GM19351 (cell line): ENCODE data around the gene MROH7.
"Not testable (repeated sequence)": the region's sequence is repeated elsewhere in the genome, so short reads cannot be mapped to it uniquely, and the experiment has no call there.

Source experiments
- ATAC-seq: cut with Tn5 transposase; IDR thresholded peaks from one replicate; pipeline ENCODE4 v1.9.1; 2021; ENCODE audit warnings: mild to moderate bottlenecking, moderate library complexity; ENCODE audit not compliant: unreplicated experiment

Gene MROH7

DNA sequence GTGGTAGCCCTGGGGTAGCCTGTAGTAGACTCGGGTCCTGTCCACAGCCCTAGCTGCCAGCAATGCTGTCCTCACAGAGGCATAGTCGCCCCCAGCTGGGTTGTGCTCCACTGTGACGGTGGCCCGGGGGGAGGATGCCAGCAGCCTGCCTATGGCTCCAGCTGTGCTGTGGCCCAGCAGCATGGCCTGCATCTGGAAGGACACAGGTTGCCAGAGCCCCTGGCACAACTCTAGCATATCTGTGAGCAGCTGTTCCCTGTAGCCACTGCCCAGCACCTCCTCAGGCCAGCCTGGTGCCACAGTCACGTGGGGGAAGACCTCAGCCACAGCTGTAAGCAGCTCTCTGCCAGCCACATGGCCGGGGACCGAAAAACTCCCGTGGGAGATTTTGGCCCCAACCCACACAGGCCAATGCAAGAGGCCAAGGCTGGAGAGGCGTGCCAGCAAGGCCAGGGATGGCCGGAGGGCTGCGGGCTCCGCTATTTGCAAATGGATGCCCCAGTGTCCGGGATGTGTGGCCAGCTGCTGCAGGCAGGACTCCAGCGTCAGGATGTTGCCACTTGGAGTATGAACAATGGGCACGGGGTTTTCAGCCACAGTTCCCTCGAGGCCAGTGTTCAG lies 32.2 kb upstream of the MROH7 start:
- ATAC-seq, result no peak

DNA sequence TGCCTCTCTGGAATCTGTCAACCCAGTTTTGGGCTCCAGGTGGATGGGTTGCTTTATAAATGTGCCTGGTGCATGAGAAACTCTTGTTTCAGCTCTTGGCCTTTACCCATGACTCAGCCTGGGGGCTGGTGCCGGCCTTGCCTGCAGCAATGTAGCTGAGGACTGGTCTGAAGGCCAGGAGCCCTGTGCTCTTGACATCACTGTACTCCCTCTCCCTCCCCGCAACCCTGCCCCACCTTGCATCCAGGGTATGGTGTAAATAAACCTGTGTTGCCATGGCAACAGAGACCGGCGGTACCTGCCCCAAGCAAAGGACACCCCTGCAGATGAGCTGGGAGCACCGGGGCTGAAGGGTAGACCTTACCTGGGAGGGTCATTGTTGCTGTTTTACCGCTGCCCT lies 31.5 kb upstream of the MROH7 start:
- ATAC-seq, result no peak

DNA sequence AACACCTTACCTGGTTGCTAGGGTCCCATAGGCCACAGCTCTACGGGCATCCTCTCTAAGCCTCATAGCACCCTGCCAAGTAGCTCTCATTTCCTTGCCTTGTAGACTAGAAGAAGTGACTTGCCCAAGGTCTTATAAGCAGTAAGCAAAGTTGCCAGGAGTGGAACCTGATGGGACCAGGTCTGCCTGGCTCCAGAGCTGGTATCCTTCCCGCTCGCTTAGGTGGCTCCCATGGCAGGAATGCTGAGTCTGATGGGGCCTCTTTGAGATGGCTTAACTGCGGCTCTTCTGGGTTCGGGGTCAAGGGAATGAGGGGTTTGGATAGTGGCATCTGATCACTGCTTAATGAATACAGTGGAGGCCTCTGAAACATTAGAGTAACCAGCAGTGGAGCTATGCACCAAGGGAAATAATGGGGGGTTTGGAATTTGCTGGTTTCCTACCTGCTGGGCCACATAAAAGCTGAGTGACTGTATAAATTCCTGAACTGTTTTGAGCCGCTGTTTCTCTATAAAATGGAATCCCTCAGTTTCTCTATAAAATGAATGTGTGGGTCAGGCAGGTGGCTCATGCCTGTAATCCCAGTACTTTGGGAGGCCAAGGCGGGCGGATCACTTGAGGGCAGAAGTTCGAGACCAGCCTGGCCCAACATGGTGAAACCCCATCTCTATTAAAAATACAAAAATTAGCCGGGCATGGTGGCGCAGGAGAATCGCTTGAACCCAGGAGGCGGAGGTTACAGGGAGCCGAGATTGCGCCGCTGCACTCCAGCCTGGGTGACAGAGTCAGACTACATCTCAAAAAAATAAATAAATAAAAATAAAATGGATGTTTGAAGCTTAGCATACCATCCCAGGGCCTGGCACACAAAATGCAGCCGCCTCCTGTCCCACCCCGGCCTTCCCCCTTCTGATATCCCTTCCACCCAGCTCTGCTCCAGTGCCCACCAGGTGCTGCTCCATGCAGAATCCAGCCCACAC lies 30.7 kb upstream of the MROH7 start:
- ATAC-seq, result no peak

DNA sequence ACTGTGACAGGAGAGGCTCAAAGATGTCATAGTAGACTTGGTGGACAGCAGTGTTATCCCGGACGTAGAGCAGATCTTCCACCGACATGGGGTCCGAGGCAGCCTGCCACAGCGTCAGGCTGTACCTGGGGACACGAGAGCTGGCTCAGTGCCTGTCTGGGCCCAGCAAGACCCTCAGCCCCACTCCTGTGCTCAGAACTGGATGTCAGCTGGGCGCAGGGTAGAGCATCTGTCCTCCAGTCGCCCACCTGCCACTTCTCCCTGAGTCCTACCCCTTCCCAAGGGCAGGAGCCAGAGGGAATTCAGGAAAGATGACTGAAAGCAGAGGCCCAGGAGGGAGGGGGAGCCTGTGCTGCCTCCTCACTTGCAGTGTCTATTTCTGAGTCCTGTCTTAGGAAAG lies 30.0 kb upstream of the MROH7 start:
- no peak for ATAC-seq

DNA sequence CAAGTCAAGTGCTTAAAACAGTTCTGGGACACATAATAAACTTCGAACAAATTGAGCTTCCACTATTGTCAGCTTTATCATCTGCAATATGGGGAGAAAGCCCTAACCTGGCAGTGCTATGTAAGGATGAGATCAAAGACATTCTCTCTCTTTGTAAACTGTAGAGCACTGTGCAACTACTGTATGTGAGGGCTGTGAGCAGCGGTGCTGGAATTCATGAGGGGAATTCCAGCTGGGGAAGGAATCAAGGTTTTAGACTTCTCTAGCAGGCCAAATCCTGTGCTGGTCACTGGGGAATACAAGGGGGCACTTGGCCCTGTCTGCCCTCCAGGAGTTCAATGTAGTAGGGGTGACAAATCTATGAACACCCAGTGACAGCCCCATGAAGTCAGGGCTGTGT lies 27.6 kb upstream of the MROH7 start:
- no peak for ATAC-seq

DNA sequence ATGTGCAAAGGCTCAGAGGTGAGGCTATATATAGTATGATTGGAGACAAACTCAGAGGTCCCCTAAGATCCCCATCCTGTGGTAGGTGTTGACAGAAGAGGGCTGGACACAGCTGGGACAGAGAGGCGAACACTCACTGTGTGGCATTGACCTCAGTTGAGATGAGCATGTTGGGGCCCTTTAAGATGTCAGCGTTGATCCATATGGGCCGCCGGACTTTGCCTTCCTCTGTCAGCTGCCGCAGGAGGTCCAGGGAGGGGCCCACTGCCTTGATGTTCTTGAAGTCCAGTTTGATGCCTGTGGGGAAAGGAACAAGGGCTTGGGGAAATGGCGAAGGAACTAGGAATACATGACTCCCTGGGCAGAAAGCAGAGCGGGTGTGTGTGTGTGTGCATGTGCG lies 27.0 kb upstream of the MROH7 start:
- no peak for ATAC-seq

DNA sequence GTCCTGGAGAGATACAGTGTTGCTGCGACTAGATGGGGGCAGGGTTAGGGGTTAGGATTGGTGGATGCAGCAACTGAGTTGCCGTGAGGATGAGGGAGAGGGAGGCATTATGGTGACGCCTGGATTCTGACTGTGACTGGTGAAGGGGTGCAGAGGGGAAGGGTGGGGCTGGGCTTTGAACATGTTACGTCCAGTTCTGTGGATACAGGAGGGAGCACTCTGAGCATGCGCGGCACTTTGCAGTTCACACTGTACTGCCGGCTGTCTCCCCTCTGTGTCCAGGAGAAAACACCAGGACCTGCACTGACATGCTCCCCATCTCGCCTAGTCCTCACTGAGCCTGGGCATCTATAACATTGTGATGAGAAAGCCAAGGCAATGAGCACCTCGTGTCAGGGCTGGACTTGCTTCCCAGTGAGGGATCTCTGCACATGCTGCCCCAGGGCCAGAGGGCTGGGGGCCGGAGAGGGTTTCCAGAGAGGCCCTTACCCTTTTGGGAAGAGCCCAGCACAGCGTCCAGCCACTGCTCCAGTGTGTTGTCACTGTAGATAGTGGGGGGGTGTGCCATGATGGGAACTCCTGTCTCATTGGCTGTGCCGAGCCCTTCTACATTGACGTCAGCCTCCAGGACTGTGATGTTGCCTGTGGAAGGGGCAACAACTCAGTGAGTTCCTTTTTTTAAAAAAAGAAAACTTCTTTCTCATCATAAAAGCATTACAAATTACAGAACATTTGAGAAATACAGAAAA lies 25.9 kb upstream of the MROH7 start:
- ATAC-seq, result no peak

DNA sequence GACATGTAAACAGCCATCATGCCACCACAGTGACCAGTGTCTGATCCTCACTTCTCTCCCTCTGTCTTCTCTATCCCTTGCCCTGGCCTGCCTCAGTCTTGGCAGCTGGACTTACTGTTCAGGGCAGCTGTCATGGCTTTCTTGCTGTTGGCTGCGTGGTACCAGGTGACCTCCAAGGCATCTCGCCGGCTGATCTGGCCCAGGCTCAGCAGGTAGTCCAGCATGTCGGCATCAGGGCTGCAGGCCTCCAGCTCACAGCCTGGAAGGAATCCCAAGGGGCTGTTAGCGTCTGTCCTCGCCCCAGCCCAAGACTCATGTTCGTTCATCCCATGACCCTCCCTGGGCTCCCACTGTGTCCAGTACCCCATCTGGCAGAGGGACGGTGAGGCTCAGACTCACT lies 21.8 kb upstream of the MROH7 start:
- ATAC-seq, result no peak

DNA sequence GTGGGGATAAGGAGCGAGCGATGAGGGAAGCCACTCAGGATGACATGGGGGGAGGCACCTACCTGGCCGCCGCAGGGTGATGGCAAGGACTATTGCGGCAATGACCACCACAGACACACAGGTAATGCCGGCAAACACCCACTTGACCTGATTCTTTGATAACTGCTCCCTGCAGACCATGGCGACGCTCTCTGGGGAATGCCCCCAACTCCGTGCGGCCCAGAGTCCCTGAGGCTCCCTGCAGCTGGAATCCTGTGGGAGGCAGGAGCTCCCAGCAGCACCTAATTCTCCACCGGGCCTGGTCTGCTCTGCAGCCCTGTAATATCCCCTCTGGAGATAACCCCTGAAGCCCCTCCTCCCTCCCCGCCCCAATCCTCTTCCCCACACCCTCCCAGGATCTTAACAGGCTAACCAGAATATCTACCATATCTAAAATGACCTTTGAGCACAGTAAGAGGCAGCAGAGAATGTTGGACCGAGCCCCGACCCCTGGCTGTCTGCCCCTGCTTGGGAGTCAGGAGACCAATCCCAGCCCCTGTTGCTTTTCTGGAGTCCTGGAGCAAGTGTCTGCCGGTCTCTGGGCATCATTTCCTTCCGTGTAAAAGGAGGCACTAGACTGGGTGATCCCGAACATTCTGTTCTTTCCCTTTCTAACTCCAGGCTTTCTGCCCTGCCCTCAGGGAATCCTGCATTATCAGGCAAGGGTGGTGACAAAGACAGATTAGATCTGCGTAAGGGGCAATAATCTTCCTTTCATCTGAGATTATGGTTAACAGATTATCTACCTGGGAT lies 18.2 kb upstream of the MROH7 start, which contains the start of gene FAM151A:
Gene FAM151A (minus strand): TSS at position 310 of the 792 bp plus-strand sequence. CDS start 130 bp downstream, at position 180.
- ATAC-seq, result no peak

DNA sequence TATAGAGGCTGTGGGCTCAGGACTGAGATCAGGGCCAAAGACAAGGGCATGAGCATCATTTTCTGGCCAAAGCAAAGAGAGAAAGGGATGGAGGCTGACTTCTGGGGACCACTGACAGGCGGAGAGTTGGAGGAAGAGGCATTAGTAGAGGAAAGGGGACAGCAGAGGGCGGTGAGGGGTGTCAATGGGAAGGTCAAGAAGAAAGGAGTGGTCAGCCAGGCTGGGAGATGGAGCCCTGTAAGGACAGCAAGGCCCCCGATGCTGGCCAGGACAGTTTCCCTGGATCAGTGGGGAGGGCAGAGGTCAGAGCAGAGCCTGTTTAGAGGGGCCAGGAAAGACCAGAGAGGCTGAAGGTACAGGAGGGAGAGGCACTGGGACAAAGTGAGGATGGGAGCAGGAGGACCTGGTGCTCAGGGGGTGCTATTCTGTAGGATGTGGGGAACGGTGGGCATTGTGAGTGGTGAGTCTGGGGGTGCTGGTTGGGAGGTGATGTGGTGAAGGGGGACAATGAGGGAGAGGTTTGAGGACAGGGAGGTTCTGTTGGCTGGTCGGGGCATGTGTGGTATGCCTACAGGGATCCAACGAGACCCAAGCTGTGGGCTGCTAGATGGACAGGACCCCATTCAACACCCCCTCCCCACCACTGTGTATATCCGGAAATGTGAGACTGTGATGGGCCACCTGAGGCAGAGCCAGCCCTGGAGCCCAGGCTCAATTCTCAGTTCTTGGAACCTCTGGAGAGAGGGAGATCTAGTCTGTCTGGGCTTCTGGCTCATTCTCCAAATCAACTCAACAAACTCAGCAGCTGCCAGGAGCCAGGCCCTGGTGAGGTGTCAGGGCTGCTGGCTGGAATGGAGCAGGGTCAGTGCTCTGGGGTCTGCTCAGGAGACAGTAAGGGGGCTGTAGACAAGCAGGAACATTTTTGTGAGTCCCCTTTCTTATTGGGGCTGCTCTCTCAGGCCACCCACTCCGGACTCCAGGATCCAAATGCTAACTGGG lies 16.8 kb upstream of the MROH7 start:
- ATAC-seq, result no peak

DNA sequence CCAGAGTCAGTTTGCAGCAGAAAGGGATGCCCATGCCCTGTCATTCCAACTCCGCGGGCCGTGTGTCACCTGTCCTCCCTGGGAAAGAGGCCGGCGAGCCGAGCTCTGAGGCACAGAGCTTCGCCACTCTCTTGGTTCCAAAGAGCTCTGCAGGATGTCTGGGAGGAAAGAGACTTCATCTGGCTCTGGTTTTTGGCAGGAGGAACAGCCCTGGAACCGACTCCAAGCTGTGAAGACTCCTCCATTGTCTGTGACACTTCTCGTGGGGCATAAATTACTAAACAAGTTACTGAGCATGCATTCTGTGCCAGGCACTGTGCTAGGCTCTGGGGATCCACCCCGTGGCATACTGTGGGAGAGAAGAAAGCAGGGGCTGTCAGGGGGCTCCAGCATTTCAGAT lies 14.4 kb upstream of the MROH7 start:
- no peak for ATAC-seq

DNA sequence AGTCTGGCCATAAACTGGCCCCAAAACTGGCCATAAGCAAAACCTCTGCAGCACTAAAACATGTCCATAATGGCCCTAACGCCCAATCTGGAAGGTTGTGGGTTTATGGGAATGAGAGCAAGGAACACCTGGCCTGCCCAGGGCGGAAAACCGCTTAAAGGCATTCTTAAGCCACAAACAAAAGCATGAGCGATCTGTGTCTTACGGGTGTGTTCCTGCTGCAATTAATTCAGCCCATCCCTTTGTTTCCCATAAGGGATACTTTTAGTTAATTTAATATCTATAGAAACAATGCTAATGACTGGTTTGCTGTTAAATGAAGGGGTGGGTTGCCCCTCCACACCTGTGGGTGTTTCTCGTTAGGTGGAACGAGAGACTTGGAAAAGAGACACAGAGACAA lies 5.8 kb upstream of the MROH7 start:
- not testable (repeated sequence) for ATAC-seq

DNA sequence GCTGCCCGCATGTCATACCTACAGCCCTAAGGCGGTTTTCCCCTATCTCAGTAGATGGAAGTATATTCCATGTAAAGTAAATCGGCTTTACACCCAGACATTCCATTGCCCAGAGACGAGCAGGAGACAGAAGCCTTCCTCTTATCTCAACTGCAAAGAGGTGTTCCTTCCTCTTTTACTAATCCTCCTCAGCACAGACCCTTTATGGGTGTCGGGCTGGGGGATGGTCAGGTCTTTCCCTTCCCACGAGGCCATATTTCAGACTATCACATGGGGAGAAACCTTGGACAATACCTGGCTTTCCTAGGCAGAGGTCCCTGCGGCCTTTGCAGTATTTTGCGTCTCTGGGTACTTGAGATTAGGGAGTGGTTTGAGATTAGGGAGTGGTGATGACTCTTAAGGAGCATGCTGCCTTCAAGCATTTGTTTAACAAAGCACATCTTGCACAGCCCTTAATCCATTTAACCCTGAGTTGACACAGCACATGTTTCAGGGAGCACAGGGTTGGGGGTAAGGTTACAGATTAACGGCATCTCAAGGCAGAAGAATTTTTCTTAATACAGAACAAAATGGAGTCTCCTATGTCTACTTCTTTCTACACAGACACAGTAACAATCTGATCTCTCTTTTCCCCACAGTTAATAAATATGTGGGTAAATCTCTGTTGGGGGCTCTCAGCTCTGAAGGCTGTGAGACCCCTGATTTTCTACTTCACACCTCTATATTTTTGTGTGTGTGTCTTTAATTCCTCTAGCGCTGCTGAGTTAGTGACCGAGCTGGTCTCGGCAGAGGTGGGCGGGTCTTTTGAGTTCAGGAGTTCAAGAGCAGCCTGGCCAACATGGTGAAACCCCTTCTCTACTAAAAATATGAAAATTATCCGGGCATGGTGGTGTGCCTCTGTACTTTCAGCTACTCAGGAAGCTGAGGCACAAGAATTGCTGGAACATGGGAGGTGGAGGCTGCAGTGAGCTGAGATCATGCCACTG lies 4.8 kb upstream of the MROH7 start:
- ATAC-seq, result not testable (repeated sequence)

DNA sequence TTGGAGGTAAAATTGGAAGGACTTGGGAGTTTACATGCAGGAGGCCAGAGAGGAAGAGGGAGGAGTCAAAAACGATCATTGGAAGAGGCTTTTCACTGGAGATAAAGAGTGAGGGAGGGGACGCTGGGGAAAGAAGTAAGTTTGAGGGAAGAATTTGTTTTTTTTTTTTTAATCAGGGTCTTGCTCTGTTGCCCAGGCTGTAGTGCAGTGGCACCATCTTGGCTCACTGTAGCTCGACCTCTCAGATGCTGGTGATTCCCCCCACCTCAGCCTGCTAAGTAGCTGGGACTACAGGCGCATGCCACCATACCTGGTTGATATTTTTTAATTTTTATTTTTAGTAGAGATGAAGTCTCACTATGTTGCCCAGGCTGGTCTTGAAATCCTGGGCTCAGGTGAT lies 1.2 kb upstream of the MROH7 start:
- no peak for ATAC-seq

DNA sequence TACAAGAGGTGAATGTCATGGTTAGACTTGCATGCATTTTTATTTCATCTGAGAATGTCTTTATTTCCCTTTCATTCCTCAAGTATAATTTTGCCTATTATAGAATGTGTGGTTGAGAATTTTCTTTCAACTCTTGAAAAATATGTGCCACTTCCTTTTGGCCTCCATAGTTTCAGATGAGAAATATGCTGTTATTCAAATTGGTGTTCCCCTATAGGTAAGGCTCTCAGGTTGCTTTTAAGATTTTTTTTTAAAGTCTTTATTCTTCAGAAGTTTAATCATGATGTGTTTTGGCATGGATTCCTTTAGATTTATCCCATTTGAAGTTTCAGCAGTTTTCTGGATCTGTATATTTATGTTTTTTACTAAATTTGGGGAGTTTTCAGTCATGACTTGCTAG lies 2.1 kb downstream of the MROH7 start:
- ATAC-seq, result no peak

DNA sequence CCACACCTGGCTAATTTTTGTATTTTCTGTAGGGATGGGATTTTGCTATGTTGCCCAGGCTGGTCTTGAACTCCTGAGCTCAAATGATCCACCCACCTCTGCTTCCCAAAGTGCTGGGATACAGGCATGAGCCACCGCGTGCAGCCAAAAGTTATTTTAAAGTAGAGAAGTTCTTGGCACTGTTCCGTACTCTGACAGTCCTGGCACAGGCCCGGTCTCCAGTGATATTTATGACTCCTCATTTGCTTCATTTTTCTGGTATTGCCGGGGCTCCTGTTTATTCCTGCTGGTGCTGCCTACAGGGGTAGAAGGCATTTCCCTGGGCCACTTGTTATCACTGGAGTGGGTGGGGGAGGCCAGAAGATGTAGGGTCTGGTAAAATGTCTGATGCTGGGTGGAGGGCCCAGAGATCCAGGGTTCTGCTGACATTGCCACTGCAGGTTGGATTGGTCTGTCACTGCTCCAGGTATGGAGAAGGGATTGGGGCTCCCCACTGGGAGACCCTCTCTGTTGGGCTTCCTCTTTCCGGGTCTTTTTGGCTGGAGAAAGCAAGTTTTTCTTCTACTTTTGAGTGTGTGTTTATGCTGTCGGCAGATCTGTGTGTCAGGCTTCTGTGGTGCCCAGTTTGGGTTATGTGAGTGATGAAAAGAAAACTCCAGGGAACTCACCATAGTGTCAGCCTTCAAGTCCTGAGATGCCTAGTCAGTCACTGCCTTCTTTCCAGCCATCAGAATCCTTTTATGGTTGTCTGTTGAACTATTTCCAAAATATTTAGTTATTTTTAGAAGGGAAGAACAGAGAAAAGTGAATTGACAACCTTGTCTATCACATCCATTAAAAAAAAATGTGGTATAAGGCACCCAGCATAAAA lies 4.5 kb downstream of the MROH7 start:
- ATAC-seq, result no peak

DNA sequence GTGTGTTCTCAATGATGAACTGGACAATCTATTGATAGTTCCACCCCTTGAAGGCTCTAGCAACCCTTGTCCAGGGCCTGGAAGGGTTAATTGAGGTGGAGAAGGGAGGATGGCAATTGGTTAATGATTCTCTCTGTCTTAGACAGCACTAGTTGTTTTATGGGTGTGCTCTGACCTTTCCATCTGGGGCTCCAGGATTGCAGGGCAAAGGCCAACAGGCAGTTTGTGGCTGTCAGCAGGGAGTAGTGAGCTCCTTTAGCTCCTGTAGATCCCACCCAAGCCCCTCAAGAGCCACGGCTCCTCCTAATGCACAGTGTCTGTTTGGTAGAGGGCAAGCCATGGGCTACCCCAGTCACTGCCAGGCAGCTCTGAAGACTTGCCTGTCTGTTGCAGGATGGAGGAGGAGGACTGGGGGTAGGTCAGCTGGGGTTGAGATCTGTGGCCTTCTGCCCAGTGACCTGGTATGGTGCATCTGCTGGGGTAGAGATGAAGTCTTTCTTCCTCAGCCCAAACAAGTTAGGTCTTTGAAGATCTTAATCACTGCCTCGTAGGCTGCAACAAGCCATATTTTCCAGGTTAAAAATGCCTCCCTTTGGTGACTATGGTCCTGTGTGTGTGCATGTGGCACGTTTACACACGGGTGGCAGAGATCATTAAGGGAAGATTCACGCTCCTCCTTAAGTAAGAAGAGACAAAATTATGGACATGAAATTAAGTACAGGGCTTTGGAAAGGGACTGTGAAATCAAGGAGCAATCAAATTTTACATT lies 7.7 kb downstream of the MROH7 start:
- no peak for ATAC-seq
